Measurements from ENCODE around the gene MED29. TPM values are rescaled to one million over a fixed set of nuclear protein-coding genes. Genes with fewer than 3 reads are reported as not detected.

Gene MED29
- total RNA-seq, 1 donor from 2014 or later, result 51.8 TPM

DNA sequence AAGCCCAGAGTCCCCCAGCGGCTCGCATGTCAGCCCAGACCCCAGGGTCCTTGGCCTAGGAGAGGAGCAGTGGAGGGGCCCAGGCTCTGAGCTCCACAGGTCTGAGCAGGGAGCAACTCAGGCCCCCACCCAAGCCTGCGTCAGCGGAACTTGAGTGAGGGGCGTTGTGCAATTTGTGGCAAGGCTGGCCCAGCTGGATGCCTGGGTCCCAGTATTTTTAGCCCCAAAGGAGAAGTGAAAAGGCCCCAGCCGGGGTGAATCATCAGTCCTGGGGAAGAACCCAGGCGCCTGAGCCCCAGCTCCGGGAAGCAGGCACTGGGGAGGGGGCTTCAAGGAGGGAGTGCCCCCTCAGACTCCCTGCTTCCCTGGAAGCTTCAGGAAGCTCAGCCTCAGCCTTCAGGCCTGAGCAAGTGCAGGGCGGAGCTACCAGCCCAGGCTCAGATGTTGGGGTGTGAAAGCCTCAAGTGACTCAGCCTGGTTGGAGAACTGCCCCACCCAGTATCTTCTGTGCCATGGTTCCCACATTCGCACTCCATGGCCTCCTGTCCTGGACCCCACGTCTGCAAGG is 7.2 kb downstream of the MED29 start:
- peak; percentile 79 for DNase-seq (ENCODE audit: low spot score)

DNA sequence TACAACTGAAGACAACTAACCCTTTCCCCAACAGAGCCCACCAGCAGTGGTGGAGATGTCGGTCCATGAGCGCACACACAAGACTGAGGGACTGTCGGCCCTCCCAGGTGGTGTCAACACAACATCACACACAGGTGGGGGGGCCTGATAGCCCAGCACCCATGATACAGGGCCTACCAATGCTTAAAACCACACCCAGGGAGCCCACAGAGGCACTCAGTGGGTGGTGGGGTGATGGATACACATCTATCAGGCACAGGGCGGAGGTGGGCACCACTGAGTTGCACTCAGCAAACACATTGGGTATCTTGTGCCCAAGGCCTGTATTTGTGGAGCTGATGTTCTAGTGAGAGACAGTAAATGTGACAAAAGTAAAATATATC is 8.5 kb downstream of the MED29 start:
- no peak for DNase-seq (ENCODE audit: low spot score)

DNA sequence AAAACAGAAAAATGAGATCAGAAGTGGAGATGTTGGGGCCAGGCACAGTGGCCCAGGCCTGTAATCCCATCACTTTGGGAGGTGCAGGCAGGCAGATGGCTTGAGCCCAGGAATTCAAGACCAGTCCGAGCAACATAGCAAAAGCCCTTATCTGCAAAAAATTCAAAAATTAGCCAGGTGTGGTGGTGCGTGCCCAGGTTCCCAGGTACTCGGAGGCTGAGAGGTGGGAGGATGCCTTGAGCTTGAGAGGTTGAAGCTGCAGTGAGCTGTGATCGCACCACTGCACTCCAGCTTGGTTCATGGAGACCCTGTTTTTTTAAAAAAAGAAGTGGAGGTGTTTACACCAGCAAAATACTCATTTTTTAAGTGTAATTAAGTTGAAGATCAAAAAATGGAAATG is 8.9 kb downstream of the MED29 start:
- DNase-seq (ENCODE audit: low spot score), result no peak

DNA sequence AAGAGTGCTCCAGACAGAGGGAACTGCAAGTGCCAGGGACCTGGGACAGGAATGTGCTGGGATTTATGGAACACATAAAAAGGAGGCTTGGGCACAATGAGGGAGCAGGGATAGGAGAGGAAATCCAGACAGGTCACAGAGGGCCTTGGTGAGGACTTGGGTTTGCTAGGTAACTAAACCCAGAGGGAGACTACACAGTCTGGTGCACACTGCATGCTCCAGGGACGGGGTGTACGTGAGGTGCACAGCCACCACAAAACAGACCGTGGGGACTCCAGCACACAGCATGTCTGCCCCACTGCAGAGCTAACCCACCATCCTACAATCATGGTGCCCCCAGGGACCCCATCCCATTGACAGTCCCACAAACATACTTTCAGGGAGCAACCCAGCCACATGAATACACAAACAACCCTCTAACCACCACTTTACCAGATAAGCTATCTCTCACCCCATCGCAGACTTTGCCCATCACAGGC is 9.9 kb downstream of the MED29 start:
- DNase-seq (ENCODE audit: low spot score), result no peak

DNA sequence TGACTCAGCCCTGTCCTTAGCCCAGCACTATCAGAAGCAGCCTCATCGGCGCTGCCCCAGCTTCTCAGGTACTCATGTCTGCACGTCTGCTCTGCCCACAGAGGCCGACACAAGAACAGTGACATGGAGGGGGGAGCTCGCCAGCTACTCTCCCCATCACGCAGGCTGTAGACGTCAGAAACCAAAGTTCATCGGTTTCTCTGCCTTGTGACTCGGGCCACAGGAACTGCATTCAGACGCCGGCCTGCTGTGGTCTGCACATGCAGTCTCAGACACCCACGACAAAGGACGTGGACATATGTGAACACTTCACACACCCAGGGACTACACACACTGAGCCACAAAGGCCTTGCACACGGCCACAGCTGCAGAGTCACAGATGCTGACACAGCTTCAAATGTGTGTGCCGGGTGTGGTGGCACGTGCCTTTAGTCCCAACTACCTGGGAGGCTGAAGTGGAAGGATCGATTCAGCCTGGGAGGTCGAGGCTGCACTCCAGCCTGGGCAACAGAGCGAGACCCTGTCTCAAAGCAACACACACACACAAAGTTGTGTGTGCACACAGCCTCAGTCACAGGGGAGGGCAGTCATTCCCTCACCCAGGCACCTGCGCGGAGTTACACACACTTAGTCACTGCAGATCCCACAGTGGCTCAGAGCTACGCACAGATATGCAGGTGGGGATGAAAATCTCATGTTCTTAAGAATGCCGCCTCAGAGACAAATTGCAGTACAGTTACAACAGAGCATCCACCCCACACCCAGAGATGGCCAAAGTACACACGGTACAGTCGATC is 10.6 kb downstream of the MED29 start:
- peak; percentile 69 for DNase-seq (ENCODE audit: low spot score)

DNA sequence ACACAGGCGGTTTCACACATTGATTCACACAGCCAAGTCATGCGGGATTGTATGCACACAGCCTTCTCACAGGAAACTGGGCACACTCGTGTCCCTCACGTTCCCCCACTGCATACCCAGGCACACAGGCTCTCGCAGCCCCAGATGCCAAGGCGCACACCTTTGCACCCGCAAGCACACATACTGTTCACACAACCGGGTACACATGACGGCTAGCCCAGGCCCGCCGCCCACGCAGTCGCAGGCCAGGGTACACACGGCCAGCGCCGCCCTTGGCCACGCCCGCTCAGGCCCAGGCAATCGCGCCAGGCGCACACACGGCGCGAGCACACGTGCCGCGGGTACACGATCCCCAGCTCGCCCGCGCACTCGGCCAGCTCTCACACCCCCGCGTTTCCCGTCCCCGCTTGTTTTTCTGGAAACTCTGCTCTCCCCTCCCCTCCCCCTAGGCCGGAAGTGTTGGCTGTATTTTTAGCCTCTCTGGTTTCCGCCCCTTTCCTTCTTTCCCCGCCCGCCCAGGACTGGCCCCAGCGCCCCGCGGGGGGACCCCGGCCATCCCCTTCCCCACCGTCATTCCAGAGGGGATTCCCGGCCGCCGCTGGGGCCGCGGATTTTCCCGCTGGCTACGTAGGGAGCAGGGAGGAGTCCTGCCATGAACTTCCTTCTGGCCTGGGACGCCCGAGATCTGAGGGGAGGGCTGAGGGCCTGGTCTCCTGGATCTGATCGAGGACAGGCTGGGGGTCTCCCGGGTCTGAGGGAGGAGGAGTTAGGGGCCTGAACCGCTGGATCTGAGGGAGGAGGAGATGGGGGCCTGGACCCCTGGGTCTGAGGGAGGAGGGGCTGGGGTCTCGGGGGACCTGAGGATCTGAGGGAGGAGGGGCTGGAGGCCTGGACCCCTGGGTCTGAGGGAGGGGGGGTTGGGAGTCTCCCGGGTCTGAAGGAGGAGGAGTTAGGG is 11.4 kb downstream of the MED29 start:
- peak; percentile 96 for DNase-seq (ENCODE audit: low spot score)

DNA sequence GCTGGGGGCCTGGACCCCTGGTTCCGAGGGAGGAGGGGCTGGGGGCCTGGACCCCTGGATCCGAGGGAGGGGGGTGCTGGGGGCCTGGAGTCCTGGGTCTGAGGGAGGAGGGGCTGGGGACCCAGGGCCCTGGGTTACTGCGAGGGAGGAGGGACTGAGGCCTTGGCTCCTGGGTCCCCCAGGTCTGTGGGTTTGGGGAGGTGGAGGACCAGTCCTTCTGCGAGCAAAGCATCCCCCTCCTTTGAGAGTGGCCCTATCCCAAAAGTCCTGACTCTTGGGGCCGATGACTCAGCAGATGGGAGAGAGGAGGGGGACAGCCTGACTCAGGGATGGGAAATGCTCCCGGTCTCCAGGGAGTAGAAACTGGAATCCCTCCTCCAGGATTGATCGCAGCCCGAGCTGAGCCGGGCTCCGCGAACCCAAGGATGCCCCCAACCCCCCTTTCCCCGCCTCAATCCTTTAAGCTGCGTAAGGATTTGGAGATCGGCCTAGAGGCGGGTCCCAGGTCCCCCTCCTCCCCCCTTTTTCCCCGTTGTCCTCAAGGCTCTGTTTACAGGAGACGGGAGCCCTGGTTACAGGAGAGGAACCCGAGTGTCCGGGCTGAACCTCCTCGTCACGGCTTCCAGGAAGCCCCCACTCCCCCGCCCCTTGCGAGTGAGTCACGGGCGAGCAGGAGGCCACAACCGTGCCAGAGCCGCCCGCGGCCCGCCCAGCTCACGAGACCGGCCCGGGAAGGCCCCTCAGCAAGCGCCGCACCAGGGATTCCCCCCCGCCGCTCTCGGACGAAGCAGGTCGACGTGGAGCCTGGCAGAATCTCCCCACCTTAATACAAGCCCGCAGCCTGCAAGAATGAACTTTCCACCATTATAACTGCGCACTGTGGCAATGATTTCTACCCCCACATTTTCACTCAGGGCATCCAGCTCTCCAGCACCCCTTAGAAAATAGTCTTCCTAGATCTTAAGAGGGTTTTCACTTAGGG is 12.4 kb downstream of the MED29 start:
- DNase-seq (ENCODE audit: low spot score), result peak; percentile 99

DNA sequence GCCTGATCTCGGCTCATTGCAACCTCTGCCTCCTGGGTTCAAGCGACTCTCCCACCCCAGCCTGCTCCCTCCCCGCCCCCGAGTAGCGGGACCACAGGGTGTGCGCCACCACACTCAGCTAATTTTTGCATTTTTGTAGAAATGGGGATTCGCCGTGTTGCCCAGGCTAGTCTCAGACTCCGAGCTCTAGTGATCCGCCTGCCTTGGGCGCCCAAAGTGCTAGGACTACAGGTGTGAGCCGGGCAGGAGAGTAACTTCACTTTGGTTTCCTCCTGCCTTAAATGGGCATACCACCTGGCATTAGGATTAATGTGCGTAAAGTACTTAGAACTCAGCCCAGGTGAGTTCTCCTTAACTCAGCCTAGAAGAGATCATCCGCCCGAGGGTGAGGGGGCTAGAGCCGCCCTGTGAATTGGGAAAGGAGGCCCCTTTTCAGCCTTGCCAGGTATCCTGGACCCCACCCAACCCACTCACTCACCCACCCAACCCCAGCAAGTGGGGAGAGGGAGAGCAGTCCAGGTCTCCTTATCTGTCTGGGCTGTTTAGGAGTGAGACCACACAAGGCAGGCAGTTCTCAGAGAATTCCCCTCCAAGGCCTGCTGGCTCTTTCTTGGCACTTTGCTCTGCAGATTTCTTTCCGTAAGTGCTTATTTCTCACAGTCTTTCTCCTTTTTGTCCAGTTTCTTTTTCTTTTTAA is 14.2 kb downstream of the MED29 start:
- DNase-seq (ENCODE audit: low spot score), result no peak

DNA sequence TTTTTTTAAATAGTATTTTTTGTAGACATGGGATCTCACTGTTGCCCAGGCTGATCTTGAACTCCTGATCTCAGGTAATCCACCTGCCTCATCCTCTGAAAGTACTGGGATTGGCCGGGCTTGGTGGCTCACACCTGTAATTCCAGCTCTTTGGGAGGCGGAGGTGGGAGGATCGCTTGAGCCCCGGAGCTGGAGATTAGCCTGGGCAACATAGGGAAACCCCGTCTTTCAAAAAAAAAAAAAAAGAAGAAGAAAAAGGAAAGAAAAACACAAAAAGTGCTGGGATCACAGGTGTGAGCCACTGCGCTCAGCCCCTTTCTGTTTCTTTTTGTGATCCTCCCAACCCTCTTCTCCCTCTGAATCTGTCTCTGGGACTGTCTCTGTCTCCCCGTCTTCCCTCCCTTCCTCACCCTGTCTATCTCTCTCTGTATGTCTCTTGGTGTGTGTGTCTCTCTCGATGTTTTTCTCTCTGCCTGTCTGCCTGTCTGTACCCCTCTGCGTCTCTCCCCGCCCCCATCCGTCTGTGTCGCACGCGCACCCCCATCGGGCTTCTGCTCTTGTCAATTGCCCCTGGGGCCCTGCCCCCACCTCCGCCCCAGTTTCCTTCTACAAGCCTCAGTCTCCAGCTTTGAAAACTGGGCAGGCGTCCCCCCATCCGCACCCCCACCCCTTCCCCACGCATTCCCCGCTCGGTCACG is 14.9 kb downstream of the MED29 start:
- DNase-seq (ENCODE audit: low spot score), result no peak

DNA sequence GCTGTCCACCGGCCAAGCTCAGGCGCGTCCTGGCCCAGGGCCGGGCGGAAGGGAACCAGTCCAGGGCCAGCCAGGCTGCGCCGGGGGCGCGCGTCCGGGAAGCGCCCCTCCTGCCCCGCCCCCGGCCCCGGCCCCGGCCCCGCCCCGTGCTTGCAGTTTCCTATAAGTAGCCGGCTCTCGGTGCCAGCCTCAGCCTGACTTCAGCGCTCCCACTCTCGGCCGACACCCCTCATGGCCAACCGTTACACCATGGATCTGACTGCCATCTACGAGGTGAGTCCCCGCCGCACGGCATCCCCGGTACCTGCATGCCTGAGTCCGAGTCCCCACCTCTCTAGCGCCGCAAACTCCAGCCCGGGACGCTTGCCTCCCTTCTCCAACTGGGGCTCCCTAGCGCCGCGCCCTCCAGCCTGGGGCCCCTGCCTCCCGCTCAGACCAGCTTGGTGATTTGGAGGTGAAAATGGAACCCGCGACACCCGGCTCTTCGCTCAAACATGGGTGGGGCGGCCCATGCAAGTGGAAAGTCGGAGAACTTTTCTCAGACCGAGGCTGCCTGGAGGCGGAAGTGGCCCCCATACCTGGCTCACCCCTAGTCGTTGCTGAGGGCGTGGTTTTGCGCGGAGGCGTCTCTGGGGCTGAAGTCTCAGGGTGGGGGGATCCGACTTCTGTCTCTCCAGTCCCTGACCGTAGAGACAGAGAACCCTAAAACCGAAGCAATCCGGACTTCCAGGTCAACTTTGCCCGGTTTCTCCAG is 15.7 kb downstream of the MED29 start, which contains the start of gene ZFP36:
ZFP36 (plus strand) TSS at position 192 of the 754 bp plus-strand sequence; CDS start at position 250, 58 bp downstream.
- DNase-seq (ENCODE audit: low spot score), result peak; percentile 95

DNA sequence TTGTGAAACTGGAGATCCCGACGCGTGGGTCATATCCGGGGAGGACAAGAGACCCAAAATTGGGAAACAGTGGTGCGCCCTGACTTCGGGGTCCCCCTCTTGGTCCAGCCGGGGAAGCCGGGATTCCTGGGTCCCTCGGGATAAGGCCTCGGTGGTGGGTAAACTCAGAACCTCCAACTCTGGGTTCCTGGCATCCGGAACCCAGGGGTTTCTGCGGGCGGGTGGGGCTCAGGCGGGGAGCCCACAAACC is 16.2 kb downstream of the MED29 start:
- peak; percentile 85 for DNase-seq (ENCODE audit: low spot score)

DNA sequence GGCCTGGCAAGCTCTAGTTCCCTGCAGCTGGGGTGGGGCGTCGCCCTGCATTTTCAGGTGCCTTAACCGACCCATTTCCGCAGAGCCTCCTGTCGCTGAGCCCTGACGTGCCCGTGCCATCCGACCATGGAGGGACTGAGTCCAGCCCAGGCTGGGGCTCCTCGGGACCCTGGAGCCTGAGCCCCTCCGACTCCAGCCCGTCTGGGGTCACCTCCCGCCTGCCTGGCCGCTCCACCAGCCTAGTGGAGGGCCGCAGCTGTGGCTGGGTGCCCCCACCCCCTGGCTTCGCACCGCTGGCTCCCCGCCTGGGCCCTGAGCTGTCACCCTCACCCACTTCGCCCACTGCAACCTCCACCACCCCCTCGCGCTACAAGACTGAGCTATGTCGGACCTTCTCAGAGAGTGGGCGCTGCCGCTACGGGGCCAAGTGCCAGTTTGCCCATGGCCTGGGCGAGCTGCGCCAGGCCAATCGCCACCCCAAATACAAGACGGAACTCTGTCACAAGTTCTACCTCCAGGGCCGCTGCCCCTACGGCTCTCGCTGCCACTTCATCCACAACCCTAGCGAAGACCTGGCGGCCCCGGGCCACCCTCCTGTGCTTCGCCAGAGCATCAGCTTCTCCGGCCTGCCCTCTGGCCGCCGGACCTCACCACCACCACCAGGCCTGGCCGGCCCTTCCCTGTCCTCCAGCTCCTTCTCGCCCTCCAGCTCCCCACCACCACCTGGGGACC is 16.6 kb downstream of the MED29 start:
- DNase-seq (ENCODE audit: low spot score), result peak; percentile 68

DNA sequence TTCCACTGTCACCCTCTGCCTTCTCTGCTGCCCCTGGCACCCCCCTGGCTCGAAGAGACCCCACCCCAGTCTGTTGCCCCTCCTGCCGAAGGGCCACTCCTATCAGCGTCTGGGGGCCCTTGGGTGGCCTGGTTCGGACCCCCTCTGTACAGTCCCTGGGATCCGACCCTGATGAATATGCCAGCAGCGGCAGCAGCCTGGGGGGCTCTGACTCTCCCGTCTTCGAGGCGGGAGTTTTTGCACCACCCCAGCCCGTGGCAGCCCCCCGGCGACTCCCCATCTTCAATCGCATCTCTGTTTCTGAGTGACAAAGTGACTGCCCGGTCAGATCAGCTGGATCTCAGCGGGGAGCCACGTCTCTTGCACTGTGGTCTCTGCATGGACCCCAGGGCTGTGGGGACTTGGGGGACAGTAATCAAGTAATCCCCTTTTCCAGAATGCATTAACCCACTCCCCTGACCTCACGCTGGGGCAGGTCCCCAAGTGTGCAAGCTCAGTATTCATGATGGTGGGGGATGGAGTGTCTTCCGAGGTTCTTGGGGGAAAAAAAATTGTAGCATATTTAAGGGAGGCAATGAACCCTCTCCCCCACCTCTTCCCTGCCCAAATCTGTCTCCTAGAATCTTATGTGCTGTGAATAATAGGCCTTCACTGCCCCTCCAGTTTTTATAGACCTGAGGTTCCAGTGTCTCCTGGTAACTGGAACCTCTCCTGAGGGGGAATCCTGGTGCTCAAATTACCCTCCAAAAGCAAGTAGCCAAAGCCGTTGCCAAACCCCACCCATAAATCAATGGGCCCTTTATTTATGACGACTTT is 17.4 kb downstream of the MED29 start:
- DNase-seq (ENCODE audit: low spot score), result no peak

DNA sequence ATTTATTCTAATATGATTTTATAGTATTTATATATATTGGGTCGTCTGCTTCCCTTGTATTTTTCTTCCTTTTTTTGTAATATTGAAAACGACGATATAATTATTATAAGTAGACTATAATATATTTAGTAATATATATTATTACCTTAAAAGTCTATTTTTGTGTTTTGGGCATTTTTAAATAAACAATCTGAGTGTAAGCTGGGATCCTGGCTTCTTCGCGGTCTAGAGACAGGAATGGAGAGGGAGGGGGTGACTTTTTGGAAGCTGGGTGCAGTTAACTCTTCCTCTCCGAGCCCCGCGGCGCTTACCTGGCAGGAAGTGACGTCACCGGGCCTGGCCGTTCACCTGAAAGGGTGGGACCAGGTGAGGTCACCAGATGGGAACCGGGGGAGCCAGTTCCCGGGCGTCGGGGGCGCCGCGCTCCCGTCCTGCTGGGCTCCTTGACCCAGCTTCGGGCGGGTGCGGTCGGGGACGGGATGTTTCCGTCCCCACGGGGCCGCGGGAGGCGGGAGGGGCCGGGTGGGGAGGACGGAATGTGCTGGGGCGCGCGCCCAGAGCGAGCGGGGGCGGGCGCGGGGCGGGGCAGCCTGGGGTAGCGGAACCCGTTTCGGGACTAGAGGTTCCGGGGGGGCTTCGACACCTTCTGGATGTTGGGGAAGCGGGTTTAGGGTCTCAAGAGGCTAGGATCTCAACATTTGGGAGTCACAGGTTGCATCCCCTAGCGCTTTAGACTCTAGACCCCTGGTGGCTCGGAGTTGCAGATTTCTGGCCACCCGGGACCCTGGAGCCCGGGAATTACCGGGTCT is 18.2 kb downstream of the MED29 start:
- peak; percentile 96 for DNase-seq (ENCODE audit: low spot score)

DNA sequence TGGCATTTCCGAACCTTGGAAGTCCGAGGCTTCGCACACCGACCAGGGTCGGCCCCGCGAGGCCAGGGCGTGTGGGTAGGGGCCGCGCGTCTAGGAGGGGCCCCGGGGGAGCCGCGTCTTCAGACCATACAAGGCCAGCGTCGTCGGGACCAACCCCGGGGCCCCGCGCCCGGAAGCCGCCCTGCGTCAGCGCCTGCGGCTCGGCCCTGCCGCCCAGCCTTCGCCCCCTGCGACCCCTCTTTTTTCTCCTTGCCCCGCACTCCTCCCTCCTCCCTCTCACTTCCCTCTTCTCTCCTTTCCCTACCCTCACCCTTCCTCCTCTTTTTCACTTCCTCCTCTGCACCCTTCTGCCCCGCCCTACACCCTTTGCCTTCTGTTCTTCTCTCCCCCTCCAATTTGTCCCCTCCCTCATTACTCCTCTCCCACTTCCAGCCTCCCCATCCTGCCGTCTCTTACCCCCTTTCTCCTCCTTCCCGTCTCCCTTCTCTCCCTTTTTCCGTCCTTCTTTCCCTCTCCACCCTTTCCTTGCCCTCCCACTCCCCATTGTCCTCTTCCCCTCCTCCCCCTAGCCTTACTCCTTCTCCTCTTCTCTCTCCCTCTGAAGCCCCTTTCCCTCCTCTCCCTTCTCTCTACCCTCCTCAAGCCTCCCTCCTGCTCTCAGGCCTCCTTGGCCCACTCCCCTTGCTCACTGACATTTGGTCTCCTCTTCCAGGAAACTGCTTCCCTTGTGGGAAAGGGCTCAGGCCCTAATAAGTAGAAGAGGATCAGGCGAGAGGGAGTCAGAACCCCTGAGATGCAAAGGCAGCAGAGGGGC is 19.0 kb downstream of the MED29 start:
- peak; percentile 88 for DNase-seq (ENCODE audit: low spot score)

DNA sequence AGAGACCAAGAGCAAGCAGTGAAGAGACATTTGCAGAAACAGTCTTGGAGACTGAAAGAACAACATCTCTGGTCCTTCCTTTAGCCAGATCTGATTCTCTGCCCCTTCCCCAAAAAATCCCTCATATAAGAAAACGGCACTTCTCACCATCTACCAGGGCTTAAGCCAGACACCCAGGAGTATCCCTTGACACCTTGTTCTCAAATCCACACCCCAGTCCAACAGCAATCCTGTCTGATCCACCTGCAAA is 19.6 kb downstream of the MED29 start:
- DNase-seq (ENCODE audit: low spot score), result no peak
